Measurements from ENCODE around the gene SH3BP2.

- no peak for TF ChIP-seq CTCF (IDR thresholded peaks at IDR 0.05)
- TF ChIP-seq POLR2A (IDR thresholded peaks at IDR 0.05): no peak
These were observed 20.8 kb downstream of the SH3BP2 start for GRCh38 chr4:2813446-2814405.

Data from body of pancreas (tissue), 4 donors.